Right kidney (tissue), 1 donor: ENCODE measurements around the gene GARNL3.

Source experiments
- DNase-seq: peaks from one replicate; pipeline ENCODE4 v3.0.0-alpha.2; 2016

The GARNL3 gene

GRCh38 chr9:127313042-127313560, 48.5 kb downstream of the GARNL3 start:
- no peak for DNase-seq

GRCh38 chr9:127314911-127315310, 50.3 kb downstream of the GARNL3 start:
- no peak for DNase-seq

DNA sequence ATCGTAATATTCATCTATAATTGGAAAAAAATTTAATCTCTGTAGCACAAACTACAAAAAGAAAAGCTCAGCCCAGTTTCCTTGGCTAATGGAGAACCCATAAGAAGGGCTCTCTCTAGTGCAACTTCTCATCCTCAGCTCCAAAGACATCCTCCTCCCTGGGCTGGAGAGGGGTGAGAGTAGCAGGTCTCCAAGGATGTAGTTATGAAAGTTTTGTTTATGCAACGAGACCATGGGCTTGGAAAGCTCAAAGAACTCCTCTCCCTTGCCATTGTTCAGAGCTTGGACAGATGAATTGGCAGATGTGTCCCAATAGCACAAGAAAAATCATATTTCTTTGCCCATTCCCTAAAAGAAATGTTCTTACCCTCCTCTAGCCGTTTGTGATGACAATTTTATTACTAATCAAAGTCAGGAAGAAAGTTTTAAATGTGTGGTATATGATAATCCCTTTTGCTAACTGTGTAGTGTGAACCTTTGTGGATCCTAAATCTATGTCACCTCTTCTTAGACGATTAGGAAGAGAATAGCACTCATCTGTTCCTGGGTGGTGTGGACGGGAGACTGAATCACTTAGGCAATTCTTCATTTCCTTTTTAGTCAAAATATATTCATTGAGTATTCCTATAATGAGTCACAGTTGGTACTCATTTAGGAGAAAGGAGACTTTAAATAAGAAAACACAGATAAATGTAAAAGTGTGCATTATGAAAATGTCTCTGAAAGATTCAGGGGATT, 52.2 kb downstream of the GARNL3 start:
- DNase-seq, result no peak

DNA sequence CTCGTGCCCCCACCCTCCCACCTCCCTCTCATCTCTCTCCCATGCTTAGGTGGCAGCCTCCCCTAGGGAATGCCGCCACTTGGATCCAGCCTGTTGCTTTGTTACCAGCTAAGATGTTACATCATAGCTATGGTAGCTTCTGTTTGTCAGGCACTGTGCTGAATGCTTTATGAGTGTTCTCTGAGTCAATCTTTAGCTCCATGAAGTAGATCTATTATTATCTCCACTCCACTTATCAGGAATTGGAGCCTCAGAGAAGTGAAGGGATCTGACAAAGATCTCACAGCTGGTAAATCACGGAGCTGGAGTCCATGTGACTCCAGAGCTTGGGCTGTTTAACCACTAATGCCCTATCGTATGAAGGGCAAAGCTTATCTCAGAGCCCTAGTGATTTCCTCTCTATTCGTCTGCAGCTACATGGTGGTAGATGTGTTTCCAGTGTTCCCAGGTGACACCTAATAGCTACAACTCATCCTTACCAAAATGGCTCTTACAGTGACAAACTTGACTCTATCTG, 54.1 kb downstream of the GARNL3 start:
- DNase-seq, result no peak

- DNase-seq, result no peak
Measured at GRCh38 chr9:127319366-127320114, 55.0 kb downstream of the GARNL3 start.

- no peak for DNase-seq
Measured at GRCh38 chr9:127320115-127320378, 55.5 kb downstream of the GARNL3 start.

DNA sequence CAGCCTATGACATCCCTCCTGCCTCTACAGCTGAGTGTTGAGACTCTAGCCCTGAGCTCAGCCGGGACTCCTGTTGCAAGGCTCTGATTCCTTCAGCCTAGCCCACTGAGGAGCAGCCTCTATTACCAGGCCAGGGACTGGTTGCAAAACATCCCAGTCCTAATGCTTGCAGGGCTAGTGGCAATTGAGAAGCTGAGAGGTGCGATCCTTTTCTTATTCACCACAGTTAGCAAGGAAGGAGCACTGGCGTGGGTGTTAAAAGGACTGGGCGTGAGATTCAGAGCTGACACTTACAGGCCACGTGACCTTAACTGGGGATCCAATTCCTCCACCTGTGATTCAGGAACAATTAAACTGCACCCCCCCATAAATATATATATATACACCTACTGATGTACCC, 58.8 kb downstream of the GARNL3 start:
- no peak for DNase-seq

- no peak for DNase-seq
Measured at GRCh38 chr9:127330501-127330900, 65.9 kb downstream of the GARNL3 start.

DNA sequence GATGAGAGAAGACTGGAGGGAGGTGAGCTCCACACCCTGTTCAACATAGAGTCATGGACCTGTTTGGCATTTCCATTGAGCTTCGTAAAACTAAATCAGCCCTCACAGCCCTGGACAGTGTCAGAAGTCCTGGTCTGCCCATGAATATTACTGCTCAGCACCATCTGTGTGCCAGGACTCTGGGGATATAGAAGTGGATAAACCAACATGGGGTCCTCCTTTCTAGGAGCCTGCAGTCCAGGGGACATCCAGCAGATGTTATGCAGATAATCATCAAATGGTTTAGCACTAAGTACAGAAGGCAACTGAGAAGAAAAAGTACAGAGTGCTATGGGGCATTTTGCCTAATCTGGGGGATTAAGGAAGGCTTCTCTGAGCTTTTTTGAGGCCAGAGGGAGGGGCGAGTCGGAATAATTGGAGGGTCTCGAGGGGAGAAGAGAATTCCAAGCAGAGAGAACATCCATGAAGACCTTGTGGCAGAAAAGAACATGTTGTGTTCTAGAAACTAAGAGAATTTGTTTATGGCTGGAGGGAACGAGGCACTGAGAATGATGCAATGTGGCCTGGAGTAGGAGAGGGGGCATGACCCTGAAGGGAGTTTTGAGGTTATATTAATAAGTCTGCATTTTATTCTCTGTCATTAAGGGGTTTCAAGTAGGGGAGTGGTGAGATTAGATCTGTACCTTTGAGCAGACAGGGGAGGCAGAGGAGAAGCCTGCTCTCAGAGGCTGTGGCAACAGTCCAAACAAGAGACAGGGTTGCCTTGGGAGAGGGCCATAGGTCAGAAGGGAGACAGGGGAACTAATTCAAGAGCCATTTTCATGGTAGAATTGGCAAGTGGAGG, 68.9 kb downstream of the GARNL3 start:
- DNase-seq, result no peak

DNA sequence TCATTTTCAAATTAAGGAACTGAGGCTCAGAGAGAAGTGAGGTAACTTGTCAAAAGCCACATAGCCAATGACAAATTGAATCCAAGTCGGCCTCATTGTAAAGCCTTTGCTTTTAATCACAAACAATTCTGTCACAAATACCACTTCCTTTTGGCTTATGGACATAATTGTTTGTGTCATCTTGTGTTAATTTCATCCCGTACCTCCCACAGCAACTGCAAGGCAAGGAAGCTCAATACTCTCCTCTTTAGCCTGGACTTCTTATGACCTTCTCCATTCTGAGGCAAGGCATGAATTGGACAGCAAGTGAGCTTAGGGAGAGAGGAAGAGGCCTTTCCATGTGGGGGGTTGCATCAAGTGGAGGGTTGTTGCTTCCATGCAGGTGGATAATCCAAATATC, 70.2 kb downstream of the GARNL3 start:
- no peak for DNase-seq

DNA sequence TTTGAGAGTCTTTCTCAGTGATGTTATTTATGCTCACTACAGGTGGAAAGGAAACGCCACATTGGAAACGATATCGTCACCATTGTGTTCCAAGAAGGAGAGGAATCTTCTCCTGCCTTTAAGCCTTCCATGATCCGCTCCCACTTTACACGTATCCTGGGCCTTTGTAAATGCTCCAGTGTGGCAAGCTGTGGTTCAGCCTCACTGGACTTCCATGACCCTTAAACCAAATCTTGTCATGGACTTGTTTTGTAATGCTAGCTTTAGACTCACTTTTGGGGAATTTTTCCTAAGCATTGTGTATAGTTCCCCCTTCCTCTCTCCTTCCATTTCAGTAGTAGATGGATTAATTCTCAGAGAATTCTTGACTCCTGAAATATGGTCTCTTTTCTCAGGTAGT, 71.5 kb downstream of the GARNL3 start:
- no peak for DNase-seq

- DNase-seq, result no peak
Measured at GRCh38 chr9:127336506-127337352, 72.2 kb downstream of the GARNL3 start.

DNA sequence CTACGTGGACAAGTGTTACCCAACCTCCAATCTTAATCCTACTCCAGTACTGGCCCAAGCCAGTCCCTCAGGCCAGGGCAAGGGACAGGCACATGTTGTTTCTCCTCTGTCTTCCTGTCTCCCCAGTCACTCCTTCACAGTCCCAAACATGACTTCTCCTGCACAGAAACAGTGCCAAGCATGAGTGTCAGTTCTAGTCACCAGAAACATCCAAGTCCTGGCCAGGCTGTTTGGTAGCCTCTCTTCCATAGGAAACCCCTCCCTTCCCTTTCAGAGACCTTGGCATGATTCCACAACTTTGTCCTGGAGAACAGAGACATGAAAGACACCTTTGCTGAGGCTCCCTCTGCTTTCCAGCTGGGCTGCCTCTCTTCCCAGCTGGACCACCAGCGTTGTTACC, 76.1 kb downstream of the GARNL3 start:
- no peak for DNase-seq

DNA sequence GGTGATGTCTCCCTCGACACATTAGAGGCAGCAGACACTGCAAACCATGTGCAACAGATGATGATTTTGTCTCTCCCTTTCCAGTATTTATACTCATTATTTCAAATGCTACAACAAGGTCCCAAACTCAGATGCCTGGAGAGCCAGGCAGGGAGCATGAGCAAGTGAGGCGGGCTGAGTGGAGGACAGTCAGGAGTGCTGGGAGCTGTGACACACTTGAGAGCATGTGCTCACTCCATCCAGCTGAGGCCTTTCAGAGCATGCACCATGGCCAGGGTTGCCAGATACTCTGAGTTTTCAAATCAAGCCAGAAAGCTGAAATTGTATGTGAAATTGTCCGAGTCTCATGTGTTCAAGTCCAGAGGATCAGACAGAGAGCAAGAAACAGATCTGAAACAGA, 76.6 kb downstream of the GARNL3 start:
- no peak for DNase-seq

DNA sequence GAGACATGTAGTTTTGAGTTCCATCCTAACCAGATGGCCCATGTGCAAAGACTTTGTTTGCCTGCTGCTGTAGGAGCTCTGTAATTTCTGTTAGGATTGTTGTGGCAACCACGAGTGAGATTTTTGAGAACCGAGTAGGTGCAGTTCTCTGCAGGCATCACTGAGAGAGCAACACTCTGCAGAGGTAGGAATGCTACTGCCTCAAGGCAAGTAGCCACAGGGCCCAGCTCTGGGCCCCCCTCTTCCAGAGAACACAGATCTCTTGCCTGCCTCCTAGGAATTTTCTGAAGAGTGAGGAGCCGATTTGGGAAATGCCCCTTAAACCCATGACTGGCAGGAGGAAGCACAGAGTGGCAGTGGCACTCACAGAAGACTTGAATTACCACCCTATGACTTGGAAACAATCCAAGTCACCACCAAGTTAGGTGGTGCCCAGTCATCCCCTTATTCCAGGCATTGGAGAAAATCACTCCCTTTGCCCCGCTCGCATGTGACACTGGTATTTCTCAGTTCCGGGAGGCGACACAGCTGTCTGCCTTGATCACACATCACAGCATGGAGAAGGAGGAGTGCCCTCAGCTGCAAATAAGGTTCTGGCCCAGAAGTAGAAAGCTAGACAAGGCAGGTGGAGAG, 79.9 kb downstream of the GARNL3 start:
- no peak for DNase-seq

DNA sequence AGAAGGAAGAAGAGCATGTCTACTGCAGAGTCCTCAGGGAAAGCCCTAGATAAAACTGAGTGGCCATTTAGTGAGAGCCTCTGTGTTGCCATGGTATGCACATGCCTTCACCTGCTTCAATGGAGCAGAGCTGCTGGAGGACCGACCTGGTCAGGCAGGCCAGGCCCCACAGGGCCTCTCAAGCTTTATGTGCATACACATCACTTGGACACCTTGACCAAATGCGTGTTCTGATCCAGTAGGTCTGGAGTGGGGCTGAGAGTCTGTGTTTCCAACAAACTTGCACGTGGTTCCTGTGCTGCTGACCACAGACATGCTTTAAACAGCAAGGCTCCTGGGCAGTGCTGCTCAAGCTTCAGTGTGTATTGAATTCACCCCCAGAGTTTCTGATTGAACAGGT, 81.0 kb downstream of the GARNL3 start:
- no peak for DNase-seq

GRCh38 chr9:127346584-127346983, 82.0 kb downstream of the GARNL3 start:
- DNase-seq, result no peak

- DNase-seq, result no peak
Measured at GRCh38 chr9:127347831-127348776, 83.5 kb downstream of the GARNL3 start.

DNA sequence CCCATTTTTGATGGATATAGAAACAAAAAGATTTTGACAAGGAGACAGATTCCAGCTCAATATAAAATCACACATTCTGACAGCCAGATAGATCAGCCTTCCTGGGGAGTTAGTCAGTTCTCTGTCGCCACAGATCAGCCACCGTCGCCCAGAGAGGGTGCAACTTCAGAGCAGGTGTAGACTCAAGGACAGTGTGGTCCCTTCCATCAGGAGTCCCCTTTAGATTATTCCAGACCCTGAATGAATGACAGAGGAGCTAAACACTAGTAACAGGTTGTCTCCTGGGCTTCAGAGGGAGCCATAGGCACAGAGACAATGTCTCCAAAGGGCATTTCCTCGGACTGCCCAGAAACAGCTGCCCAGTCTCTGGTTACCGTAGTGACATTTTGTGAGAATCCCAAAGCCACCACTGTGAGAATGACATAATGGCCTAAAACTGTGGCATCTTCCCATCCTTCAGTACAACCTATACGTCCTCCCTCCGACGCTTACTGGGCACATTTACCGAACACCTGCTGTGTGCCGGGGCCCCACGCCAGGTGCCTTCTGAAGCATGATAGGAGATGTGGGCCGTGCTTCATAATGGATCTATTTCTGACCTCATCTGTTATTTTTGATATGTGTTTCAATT, 85.0 kb downstream of the GARNL3 start:
- DNase-seq, result no peak
